MM.1S (cell line): ENCODE results near the gene KRT12.

Source experiments
- EZH2phosphoT487 ChIP-seq: fragments of 300-600 bp; sonication (generic); IDR thresholded peaks from 2 replicates; pipeline ENCODE4 v1.6.1; 2018; ENCODE audit warnings: antibody characterized with exemption, low read length
- TF ChIP-seq, protein P1 (sequence below): fragments of 300-600 bp; sonication (generic); IDR thresholded peaks from 2 replicates; pipeline ENCODE4 v1.5.1; 2016; ENCODE audit warnings: antibody characterized with exemption, low read length, mixed read lengths

DNA sequence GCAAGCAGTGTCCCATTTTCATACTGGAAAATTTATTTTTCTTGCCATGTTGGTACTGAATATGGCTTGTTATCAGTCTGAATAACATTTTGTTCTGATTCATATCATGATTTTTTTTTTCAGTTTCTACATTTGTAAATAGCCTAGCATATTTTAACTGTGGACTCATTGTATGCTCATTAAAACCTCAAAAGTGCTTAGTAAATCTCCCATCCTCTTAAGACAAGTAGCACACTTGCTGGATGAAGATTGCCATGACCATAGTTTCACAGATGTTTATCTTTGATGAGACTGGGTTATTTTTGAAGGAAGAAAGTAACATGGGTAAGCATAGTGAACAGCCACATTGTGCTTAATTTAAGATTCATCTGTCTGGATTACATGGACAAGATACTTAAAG, 45.5 kb downstream of the KRT12 start:
- TF ChIP-seq, protein P1, sequence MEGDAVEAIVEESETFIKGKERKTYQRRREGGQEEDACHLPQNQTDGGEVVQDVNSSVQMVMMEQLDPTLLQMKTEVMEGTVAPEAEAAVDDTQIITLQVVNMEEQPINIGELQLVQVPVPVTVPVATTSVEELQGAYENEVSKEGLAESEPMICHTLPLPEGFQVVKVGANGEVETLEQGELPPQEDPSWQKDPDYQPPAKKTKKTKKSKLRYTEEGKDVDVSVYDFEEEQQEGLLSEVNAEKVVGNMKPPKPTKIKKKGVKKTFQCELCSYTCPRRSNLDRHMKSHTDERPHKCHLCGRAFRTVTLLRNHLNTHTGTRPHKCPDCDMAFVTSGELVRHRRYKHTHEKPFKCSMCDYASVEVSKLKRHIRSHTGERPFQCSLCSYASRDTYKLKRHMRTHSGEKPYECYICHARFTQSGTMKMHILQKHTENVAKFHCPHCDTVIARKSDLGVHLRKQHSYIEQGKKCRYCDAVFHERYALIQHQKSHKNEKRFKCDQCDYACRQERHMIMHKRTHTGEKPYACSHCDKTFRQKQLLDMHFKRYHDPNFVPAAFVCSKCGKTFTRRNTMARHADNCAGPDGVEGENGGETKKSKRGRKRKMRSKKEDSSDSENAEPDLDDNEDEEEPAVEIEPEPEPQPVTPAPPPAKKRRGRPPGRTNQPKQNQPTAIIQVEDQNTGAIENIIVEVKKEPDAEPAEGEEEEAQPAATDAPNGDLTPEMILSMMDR: no peak
- TF ChIP-seq EZH2phosphoT487: no peak
